Right lobe of liver (tissue), 4 donors: ENCODE data around the gene HADHB.
"Not testable (repeated sequence)": the region's sequence is repeated elsewhere in the genome, so short reads cannot be mapped to it uniquely, and the experiment has no call there.

Source experiments
- CTCF ChIP-seq, 4 donors: fragments of 200-600 bp in 3 of 4; fragments of 450-650 bp in 1 of 4; IDR thresholded peaks; one replicate each; pipeline versions ENCODE4 v1.5.1 to v1.8.0; 2016 to 2022; ENCODE audit warnings: antibody characterized with exemption in 4 of 4, mild to moderate bottlenecking in 2 of 4
- POLR2A ChIP-seq: fragments of 450-650 bp; IDR thresholded peaks from one replicate; pipeline ENCODE4 v1.6.1; 2017; ENCODE audit warnings: antibody characterized with exemption, mild to moderate bottlenecking
- donor health status: DM: no; HTN: no; CAD: no.
- donor health status: DM: no; HTN: no; CAD: no.
- donor health status: DM: no; HTN: yes; CAD: no.

GRCh38 chr2:26258836-26259235 lies 14.1 kb downstream of the HADHB start:
- not testable (repeated sequence) for TF ChIP-seq CTCF (IDR thresholded peaks at IDR 0.05); POLR2A
